OCI-LY7 (cell line): ENCODE data around the gene UNC5A. TPM values are rescaled to one million over a fixed set of nuclear protein-coding genes. Genes with fewer than 3 reads are reported as not detected.

Experiments used
- BruUV-seq: library from RNA; stranded (reverse); fragments of 400-500 nt; replicated peaks from 2 replicates; lab custom pipeline; 2021; lab: Mats Ljungman, UMichigan
- CTCF ChIA-PET: fragments of 300-600 bp; sonication (Branson Sonifier 250); formaldehyde crosslinking; loops from one replicate; lab custom pipeline; 2022; ENCODE audit warnings: antibody characterized with exemption; ENCODE audit not compliant: unreplicated experiment; lab: Charles Lee
- POLR2A ChIA-PET: fragments of 300-600 bp; sonication (Branson Sonifier 250); formaldehyde crosslinking; loops from one replicate; lab custom pipeline; 2022; ENCODE audit warnings: antibody characterized with exemption; lab: Charles Lee
- DNase-seq: peaks from one replicate; pipeline ENCODE4 v3.0.0-alpha.2; 2015; ENCODE audit warnings: low spot score
- H2AFZ ChIP-seq: fragments of 200-600 bp; sonication (generic), shearing (Covaris generic); 2 replicates; pipeline ENCODE4 v1.6.1; 2014; ENCODE audit warnings: mild to moderate bottlenecking, antibody characterized with exemption, low read length, moderate library complexity
- H3K27ac ChIP-seq: fragments of 200-600 bp; sonication (generic); 2 replicates; pipeline ENCODE4 v1.5.1; 2014; ENCODE audit warnings: mixed run types, low read depth, mild to moderate bottlenecking, moderate library complexity, low read length, inconsistent platforms; ENCODE audit not compliant: poor library complexity, severe bottlenecking
- H3K36me3 ChIP-seq: fragments of 200-600 bp; sonication (generic); 2 replicates; pipeline ENCODE4 v1.6.1; 2014; ENCODE audit warnings: mild to moderate bottlenecking, antibody characterized with exemption, low read length, moderate library complexity, mixed read lengths; ENCODE audit not compliant: insufficient read depth
- H3K4me1 ChIP-seq: fragments of 200-600 bp; sonication (generic); 2 replicates; pipeline ENCODE4 v1.5.1; 2014; ENCODE audit warnings: mild to moderate bottlenecking, low read length; ENCODE audit not compliant: insufficient read depth, poor library complexity, severe bottlenecking
- H3K4me2 ChIP-seq: fragments of 200-600 bp; sonication (generic); 2 replicates; pipeline ENCODE4 v1.6.1; 2014; ENCODE audit warnings: mild to moderate bottlenecking, low read length
- H3K4me3 ChIP-seq: fragments of 200-600 bp; sonication (generic); 2 replicates; pipeline ENCODE4 v1.5.1; 2014; ENCODE audit warnings: mild to moderate bottlenecking, low read depth, low read length; ENCODE audit not compliant: poor library complexity, severe bottlenecking
- H3K79me2 ChIP-seq: fragments of 200-600 bp; sonication (generic); 2 replicates; pipeline ENCODE4 v1.6.1; 2016; ENCODE audit warnings: low read depth, mild to moderate bottlenecking, low read length, moderate library complexity, mixed read lengths; ENCODE audit not compliant: insufficient read depth
- H3K9me2 ChIP-seq: fragments of 200-600 bp; sonication (generic); 2 replicates; pipeline ENCODE4 v1.6.1; 2016; ENCODE audit warnings: mild to moderate bottlenecking, low read length, mixed read lengths; ENCODE audit not compliant: insufficient read depth
- H3K9me3 ChIP-seq: fragments of 200-600 bp; sonication (generic); 2 replicates; pipeline ENCODE4 v1.6.1; 2014; ENCODE audit warnings: mild to moderate bottlenecking, mixed run types, low read length, mixed read lengths
- H4K20me1 ChIP-seq: fragments of 200-600 bp; sonication (generic); 2 replicates; pipeline ENCODE4 v1.6.1; 2014; ENCODE audit warnings: mild to moderate bottlenecking, antibody characterized with exemption, low read length, moderate library complexity, mixed read lengths; ENCODE audit not compliant: insufficient read depth
- EZH2phosphoT487 ChIP-seq: fragments of 200-600 bp; sonication (generic); IDR thresholded peaks from 2 replicates; pipeline ENCODE4 v1.6.1; 2018; ENCODE audit warnings: low read depth, borderline replicate concordance, mild to moderate bottlenecking, mixed run types, antibody characterized with exemption, low read length, moderate library complexity, mixed read lengths
- intact Hi-C: fragments of 100-400 bp; cut with micrococcal nuclease; formaldehyde crosslinking; loops from one replicate; pipeline ENCODE4 v1.10.0; 2022; ENCODE audit not compliant: unreplicated experiment
- total RNA-seq, 2 experiments: library from RNA; depleted of rRNA in 1 of 2; stranded (reverse); fragments of >200 nt in 1 of 2; shearing (Covaris generic) in 1 of 2; gene quantifications; 2 replicates each; pipeline ENCODE4 v1.2.3, GENCODE V29; 2014 to 2022
- TF ChIP-seq, protein P1 (sequence below): fragments of 200-600 bp; sonication (generic); conservative IDR thresholded peaks from 2 replicates; pipeline ENCODE4 v1.5.1; 2014; ENCODE audit warnings: mild to moderate bottlenecking, antibody characterized with exemption, low read length, moderate library complexity, mixed read lengths

The UNC5A gene
- total RNA-seq, 2 experiments from 2014 or later, result not detected

DNA sequence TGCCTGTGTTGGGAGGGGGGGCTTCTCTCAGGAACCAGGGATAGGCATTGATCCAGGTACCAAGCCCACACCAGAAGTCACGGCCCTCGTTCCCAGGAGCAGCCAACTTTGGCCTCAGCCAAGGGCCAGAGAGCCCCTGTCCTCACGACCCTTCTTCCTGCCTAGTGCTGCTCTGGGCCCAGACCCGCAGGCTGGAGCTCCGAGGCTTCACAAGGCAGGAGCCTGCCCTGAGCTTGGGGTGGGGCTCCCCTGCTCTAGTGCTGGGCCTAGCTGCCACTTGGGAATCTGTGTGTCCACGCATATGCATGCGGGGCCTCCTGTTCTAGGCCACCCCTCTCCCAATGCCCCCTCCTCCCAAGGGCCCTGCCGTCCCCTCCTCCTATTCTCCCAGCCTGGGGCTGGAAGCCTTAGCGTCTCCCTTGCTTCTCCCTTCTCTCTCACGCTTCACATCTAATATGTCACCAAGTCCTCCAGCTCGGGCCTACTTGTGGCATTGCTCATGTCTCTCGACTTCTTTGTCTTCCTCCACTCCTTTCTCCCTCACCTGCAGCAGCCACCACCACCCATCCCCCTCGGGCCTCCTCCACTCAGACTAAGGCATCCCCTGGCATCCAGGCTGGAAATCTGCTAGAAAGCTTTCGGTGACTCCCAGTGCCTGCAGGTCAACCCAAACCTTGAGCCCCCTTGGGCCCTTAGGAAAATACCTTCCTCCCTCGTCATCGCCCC lies 3.4 kb downstream of the UNC5A start:
- Histone ChIP-seq H2AFZ (no peak overlapping the region), H3K9me3 (no peaks in the 10 kb centered on the region), H3K4me1 (no peaks in the 10 kb centered on the region), H3K4me3 (no peak overlapping the region), H3K9me2 (no peaks in the 10 kb centered on the region), H3K36me3 (no peaks in the 10 kb centered on the region), H4K20me1 (no peaks in the 10 kb centered on the region), H3K79me2 (no peaks in the 10 kb centered on the region), H3K4me2 (no peak overlapping the region), H3K27ac (no peak overlapping the region)
- no peak for DNase-seq
- BruUV-seq, result no TSS peak
- intact Hi-C loops, result no loop called here
- ChIA-PET CTCF (no interaction called here), POLR2A (no interaction called here)
- TF ChIP-seq, protein P1, sequence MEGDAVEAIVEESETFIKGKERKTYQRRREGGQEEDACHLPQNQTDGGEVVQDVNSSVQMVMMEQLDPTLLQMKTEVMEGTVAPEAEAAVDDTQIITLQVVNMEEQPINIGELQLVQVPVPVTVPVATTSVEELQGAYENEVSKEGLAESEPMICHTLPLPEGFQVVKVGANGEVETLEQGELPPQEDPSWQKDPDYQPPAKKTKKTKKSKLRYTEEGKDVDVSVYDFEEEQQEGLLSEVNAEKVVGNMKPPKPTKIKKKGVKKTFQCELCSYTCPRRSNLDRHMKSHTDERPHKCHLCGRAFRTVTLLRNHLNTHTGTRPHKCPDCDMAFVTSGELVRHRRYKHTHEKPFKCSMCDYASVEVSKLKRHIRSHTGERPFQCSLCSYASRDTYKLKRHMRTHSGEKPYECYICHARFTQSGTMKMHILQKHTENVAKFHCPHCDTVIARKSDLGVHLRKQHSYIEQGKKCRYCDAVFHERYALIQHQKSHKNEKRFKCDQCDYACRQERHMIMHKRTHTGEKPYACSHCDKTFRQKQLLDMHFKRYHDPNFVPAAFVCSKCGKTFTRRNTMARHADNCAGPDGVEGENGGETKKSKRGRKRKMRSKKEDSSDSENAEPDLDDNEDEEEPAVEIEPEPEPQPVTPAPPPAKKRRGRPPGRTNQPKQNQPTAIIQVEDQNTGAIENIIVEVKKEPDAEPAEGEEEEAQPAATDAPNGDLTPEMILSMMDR, result no peak
- TF ChIP-seq EZH2phosphoT487, result no peak

DNA sequence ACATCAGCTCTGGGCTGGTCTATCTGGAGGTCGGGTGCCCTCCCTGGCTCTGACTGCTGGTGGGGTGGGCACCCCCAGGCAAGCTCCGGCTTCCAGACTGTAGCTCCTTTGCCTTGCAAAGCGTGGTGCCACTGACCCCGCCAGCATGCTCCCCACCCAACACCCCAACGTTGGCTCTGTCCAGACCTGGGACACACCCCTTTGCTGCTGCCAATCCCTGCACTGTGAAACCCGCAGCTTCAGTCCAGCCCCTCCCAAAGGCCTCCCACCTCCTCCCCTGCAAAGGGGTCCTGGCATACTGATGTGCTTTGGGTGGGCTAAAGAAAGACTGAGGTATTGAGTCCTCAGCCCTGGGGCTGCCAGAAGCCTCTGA lies 3.9 kb downstream of the UNC5A start:
- POLR2A ChIA-PET, result no interaction called here
- Histone ChIP-seq H3K79me2 (no peaks in the 10 kb centered on the region), H3K9me2 (no peaks in the 10 kb centered on the region), H3K4me2 (no peak overlapping the region), H3K27ac (no peak overlapping the region), H3K36me3 (no peaks in the 10 kb centered on the region), H3K4me1 (no peaks in the 10 kb centered on the region), H2AFZ (no peak overlapping the region), H3K9me3 (no peaks in the 10 kb centered on the region), H4K20me1 (no peaks in the 10 kb centered on the region), H3K4me3 (no peak overlapping the region)
- CTCF ChIA-PET, result no interaction called here
- no TSS peak for BruUV-seq
- DNase-seq, result no peak
- intact Hi-C loops, result no loop called here
- TF ChIP-seq, protein P1, result no peak
- TF ChIP-seq EZH2phosphoT487, result no peak

DNA sequence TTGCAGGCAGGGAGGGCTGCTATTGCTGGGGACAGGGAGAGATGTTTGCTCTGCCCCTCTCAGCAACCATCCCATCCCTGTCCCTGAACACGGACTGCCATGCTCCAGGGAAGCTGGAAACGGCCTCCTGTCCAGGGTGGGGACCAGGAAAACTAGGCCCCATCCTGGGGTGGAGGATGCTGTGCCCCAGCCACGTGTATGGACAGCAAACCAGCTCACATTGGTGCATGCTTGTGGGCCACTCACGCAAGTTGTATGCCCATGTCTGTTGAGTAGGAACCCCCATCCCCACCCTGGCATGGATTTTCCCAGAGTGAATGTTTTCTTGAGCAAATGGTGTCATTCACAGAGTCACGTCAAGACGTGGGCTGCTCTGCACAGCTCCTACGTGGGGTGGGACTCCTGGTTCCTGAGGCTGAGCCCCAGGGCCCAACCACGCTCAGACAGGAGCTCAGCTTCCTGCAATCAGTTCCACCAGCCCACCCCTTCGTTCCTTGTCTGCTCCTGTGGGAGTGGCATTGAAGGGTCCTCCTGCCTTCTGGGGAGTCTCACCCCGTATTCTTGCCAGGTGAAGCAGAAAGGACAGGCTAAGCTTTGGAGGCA lies 4.6 kb downstream of the UNC5A start:
- Histone ChIP-seq H3K4me3 (no peak overlapping the region), H3K79me2 (no peaks in the 10 kb centered on the region), H3K36me3 (no peaks in the 10 kb centered on the region), H2AFZ (no peak overlapping the region), H3K9me2 (no peaks in the 10 kb centered on the region), H3K4me2 (no peak overlapping the region), H4K20me1 (no peaks in the 10 kb centered on the region), H3K4me1 (no peaks in the 10 kb centered on the region), H3K9me3 (no peaks in the 10 kb centered on the region), H3K27ac (no peak overlapping the region)
- intact Hi-C loops, result no loop called here
- ChIA-PET CTCF (interaction anchor here (1.1 kb wide), 1 partner anchor 57 kb away, joined by 3 read pairs; no protein-coding TSS in a partner anchor), POLR2A (no interaction called here)
- no TSS peak for BruUV-seq
- TF ChIP-seq EZH2phosphoT487, result no peak
- TF ChIP-seq, protein P1, result no peak
- no peak for DNase-seq
